GM12878 (cell line): ENCODE data around the gene OR2T6.

Source experiments
- CHD2 ChIP-seq: IDR thresholded peaks from 2 replicates; pipeline ENCODE4 v1.6.1; 2011; ENCODE audit warnings: low read depth, low read length, improper control_type of control experiment, borderline replicate concordance
- CHD4 ChIP-seq: fragments of 200-600 bp; sonication (generic); IDR thresholded peaks from 2 replicates; pipeline ENCODE4 v1.6.1; 2016; ENCODE audit warnings: mild to moderate bottlenecking
- HCFC1 ChIP-seq: fragments of 150-350 bp; IDR thresholded peaks from 2 replicates; pipeline ENCODE4 v1.6.1; 2014; ENCODE audit warnings: low read length
- HDAC2 ChIP-seq: fragments of 200-600 bp; sonication (generic); IDR thresholded peaks from 2 replicates; pipeline ENCODE4 v1.6.1; 2017
- KAT2A ChIP-seq: conservative IDR thresholded peaks from 2 replicates; pipeline ENCODE4 v1.6.1; 2011; ENCODE audit warnings: low read depth, low read length; ENCODE audit not compliant: control insufficient read depth
- NBN ChIP-seq: fragments of 450-650 bp; IDR thresholded peaks from 2 replicates; pipeline ENCODE4 v1.6.1; 2016
- RAD21 ChIP-seq: IDR thresholded peaks from 2 replicates; pipeline ENCODE4 v1.6.1; 2011; ENCODE audit warnings: mild to moderate bottlenecking, low read depth, low read length, moderate library complexity; ENCODE audit not compliant: insufficient read depth
- TAF1 ChIP-seq: IDR thresholded peaks from 2 replicates; pipeline ENCODE4 v1.6.1; 2011; ENCODE audit warnings: mild to moderate bottlenecking, low read depth, low read length, borderline replicate concordance
- TF ChIP-seq, protein P1 (sequence below): fragments of 450-650 bp; formaldehyde crosslinking; IDR thresholded peaks from 2 replicates; pipeline ENCODE4 v1.5.0; 2022; ENCODE audit warnings: mild to moderate bottlenecking, missing genetic modification characterization
- TF ChIP-seq, protein P2 (sequence below): IDR thresholded peaks from 2 replicates; pipeline ENCODE4 v1.6.1; 2012; ENCODE audit warnings: low read depth, low read length, improper control_type of control experiment
- TF ChIP-seq, protein P3 (sequence below), 3 experiments: IDR thresholded peaks in 2 of 3; conservative IDR thresholded peaks in 1 of 3; 2 replicates each; pipeline ENCODE4 v1.5.1; 2011; ENCODE audit warnings: low read depth in 3 of 3, low read length in 3 of 3, mild to moderate bottlenecking in 3 of 3, control low read depth in 2 of 3, moderate library complexity in 2 of 3, inconsistent platforms in 1 of 3, mixed read lengths in 1 of 3; ENCODE audit not compliant: control insufficient read depth in 2 of 3, insufficient read depth in 1 of 3; ENCODE audit errors: extremely low read depth in 1 of 3

DNA sequence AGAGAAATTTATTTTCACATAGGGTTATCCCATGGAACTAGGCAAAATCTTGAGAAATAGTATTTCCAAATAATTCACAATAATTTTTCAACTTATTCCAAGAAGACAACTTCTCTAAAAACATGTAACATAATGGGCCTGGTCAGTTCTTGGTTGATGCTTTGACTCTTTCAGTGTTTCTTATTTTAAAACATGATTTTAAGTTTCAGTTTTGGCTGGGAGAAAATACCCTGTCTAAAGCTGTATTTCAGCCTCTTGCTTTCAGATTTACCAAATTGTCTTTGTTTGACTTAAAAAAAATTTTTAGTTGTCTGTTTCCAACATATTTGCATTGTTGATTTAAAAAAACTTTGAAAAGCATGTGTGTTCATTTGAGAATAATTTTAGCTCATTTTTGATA is 8.9 kb upstream of the OR2T6 start:
- TF ChIP-seq NBN: no peak
- no peak for TF ChIP-seq HCFC1
- TF ChIP-seq CHD2: no peak
- no peak for TF ChIP-seq RAD21
- TF ChIP-seq, protein P1, sequence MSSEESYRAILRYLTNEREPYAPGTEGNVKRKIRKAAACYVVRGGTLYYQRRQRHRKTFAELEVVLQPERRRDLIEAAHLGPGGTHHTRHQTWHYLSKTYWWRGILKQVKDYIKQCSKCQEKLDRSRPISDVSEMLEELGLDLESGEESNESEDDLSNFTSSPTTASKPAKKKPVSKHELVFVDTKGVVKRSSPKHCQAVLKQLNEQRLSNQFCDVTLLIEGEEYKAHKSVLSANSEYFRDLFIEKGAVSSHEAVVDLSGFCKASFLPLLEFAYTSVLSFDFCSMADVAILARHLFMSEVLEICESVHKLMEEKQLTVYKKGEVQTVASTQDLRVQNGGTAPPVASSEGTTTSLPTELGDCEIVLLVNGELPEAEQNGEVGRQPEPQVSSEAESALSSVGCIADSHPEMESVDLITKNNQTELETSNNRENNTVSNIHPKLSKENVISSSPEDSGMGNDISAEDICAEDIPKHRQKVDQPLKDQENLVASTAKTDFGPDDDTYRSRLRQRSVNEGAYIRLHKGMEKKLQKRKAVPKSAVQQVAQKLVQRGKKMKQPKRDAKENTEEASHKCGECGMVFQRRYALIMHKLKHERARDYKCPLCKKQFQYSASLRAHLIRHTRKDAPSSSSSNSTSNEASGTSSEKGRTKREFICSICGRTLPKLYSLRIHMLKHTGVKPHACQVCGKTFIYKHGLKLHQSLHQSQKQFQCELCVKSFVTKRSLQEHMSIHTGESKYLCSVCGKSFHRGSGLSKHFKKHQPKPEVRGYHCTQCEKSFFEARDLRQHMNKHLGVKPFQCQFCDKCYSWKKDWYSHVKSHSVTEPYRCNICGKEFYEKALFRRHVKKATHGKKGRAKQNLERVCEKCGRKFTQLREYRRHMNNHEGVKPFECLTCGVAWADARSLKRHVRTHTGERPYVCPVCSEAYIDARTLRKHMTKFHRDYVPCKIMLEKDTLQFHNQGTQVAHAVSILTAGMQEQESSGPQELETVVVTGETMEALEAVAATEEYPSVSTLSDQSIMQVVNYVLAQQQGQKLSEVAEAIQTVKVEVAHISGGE: no peak
- no peak for TF ChIP-seq KAT2A
- TF ChIP-seq, protein P2, sequence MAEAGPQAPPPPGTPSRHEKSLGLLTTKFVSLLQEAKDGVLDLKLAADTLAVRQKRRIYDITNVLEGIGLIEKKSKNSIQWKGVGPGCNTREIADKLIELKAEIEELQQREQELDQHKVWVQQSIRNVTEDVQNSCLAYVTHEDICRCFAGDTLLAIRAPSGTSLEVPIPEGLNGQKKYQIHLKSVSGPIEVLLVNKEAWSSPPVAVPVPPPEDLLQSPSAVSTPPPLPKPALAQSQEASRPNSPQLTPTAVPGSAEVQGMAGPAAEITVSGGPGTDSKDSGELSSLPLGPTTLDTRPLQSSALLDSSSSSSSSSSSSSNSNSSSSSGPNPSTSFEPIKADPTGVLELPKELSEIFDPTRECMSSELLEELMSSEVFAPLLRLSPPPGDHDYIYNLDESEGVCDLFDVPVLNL: no peak
- TF ChIP-seq, protein P3, sequence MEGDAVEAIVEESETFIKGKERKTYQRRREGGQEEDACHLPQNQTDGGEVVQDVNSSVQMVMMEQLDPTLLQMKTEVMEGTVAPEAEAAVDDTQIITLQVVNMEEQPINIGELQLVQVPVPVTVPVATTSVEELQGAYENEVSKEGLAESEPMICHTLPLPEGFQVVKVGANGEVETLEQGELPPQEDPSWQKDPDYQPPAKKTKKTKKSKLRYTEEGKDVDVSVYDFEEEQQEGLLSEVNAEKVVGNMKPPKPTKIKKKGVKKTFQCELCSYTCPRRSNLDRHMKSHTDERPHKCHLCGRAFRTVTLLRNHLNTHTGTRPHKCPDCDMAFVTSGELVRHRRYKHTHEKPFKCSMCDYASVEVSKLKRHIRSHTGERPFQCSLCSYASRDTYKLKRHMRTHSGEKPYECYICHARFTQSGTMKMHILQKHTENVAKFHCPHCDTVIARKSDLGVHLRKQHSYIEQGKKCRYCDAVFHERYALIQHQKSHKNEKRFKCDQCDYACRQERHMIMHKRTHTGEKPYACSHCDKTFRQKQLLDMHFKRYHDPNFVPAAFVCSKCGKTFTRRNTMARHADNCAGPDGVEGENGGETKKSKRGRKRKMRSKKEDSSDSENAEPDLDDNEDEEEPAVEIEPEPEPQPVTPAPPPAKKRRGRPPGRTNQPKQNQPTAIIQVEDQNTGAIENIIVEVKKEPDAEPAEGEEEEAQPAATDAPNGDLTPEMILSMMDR (IDR thresholded peaks at IDR 0.05 in 2 of 3, conservative IDR thresholded peaks at IDR 0.05 in 1 of 3; ENCODE audit: control insufficient read depth in 2 of 3, extremely low read depth in 1 of 3, insufficient read depth in 1 of 3, low read depth in 3 of 3, low read length in 3 of 3): no peak
- TF ChIP-seq TAF1: no peak
- no peak for TF ChIP-seq CHD4
- TF ChIP-seq HDAC2: no peak
